Heart right ventricle (tissue), 16 donors: ENCODE measurements around the gene COL11A1. TPM values are rescaled to one million over a fixed set of nuclear protein-coding genes. Genes with fewer than 3 reads are reported as not detected.

ENCODE experiments used
- ATAC-seq, 8 donors: fragments of 200-7000 bp; cut with Tn5 transposase; one replicate each; pipeline ENCODE4 v1.9.1; 2020; ENCODE audit warnings: mild to moderate bottlenecking in 8 of 8, moderate library complexity in 8 of 8, moderate number of reproducible peaks in 1 of 8
- DNase-seq, 2 donors: peaks; one replicate each; pipeline ENCODE4 v3.0.0-alpha.2; 2020
- H3K27ac ChIP-seq, 10 donors: fragments of 200-600 bp; sonication (generic) in 2 of 10; one replicate each; pipeline versions ENCODE4 v1.5.0 to v1.8.0; 2020 to 2022; ENCODE audit warnings: mild to moderate bottlenecking in 3 of 10
- H3K27me3 ChIP-seq, 7 donors: fragments of 200-600 bp; one replicate each; pipeline ENCODE4 v1.8.0; 2021 to 2022; ENCODE audit warnings: mild to moderate bottlenecking in 2 of 7
- H3K36me3 ChIP-seq, 9 donors: fragments of 200-600 bp; sonication (generic) in 1 of 9; one replicate each; pipeline versions ENCODE4 v1.5.0 to v1.8.0; 2020 to 2022; ENCODE audit warnings: mild to moderate bottlenecking in 2 of 9
- H3K4me1 ChIP-seq, 9 donors: fragments of 200-600 bp; sonication (generic) in 1 of 9; one replicate each; pipeline versions ENCODE4 v1.5.0 to v1.8.0; 2020 to 2022; ENCODE audit warnings: mild to moderate bottlenecking in 4 of 9
- H3K4me3 ChIP-seq, 10 donors: fragments of 200-600 bp; sonication (generic) in 2 of 10; one replicate each; pipeline versions ENCODE4 v1.5.0 to v1.8.0; 2020 to 2022; ENCODE audit warnings: mild to moderate bottlenecking in 7 of 10, moderate library complexity in 2 of 10
- H3K9me3 ChIP-seq, 11 donors: fragments of 200-600 bp in 10 of 11; sonication (generic) in 2 of 11; one replicate each; pipeline versions ENCODE4 v1.5.0 to v1.8.0; 2013 to 2022; ENCODE audit warnings: mild to moderate bottlenecking in 2 of 11, control low read depth in 1 of 11, moderate library complexity in 1 of 11
- CTCF ChIP-seq, 9 donors: fragments of 200-600 bp; sonication (generic) in 2 of 9; IDR thresholded peaks; one replicate each; pipeline versions ENCODE4 v1.5.0 to v1.8.0; 2021 to 2022; ENCODE audit warnings: antibody characterized with exemption in 9 of 9, mild to moderate bottlenecking in 5 of 9, moderate library complexity in 1 of 9
- WGBS, 2 donors: extraction: QIAGEN DNeasy Blood & Tissue Kit; methylation state at CpG; one replicate each; pipeline ENCODE4 v1.1.7; 2013; ENCODE audit warnings: inconsistent platforms in 1 of 2; 5-methylcytosine and 5-hydroxymethylcytosine counted together
- intact Hi-C, 10 donors: fragments of 100-400 bp; cut with DNase I; formaldehyde crosslinking; loops; one replicate each; pipeline versions ENCODE4 v1.11.1 to v1.14.2; 2022
- polyA plus RNA-seq, 2 donors: library from polyadenylated mRNA; stranded (reverse); fragments of 200-250 nt; gene quantifications; one replicate each; pipeline ENCODE4 v1.2.3, GENCODE V29; 2013
- total RNA-seq, 10 donors: library from RNA; stranded (reverse); fragmentation: NEBNext Ultra II Directional in 3 of 10; extraction: Animal tissue kit (Norgen Biotek cat#: 25700) in 3 of 10; gene quantifications; one replicate each; pipeline versions ENCODE4 v1.2.1 to v1.2.4, GENCODE V29; 2021 to 2023
- donor health status: Arrhythmogenic right ventricular cardiomyopathy.
- donor health status: ischemic (EF 13 %, LVEDD 7.1; RV severe dilation, severe dysfunction).
- donor health status: healthy with polysubstance abuse.
- donor health status: DM: no; HTN: yes; CAD: no.
- donor health status: DM: no; HTN: no; CAD: no.
- donor health status: ischemic (EF 25% LVEDD 6.9; RV normal size, moderate dysfunction).
- donor health status: ischemic (EF 25% LVEDD 5.7; RV mildly dilated, moderate dysfunction).
- donor health status: healthy.
- donor health status: DM: yes; HTN: yes; CAD: no.
- donor health status: Ischemic cardiomyopathy.
- donor health status: ischemic (EF 35%, LVEDD 5.7; RV mildly dilated, moderate dysfunction).
- donor health status: nonischemic (EF 11% LVEDD 7.7; RV severe dilation, severe dysfunction).
- donor health status: DM: yes; HTN: yes; CAD: no.
- donor health status: PGD.
- donor health status: ischemic (EF 29% LVEDD 5.4; RV normal size, mild dysfunction).
- donor health status: nonischemic (EF 23%, LVEDD 6.1; RV moderate dilation, normal function).

COL11A1 gene
- total and polyA plus RNA-seq, 12 donors, result 0.12 to 0.15 (median 0.13) TPM; not detected in 9

GRCh38 chr1:102863704-102864103 lies 244.6 kb downstream of the COL11A1 start:
- Histone ChIP-seq H3K36me3 (no peaks in the 10 kb centered on the region), H3K4me3 (no peak overlapping the region), H3K27me3 (no peaks in the 10 kb centered on the region), H3K27ac (no peak overlapping the region), H3K9me3 (peaks cover 0 to 5% (median 0%) of the 10 kb centered on the region in 11 donors), H3K4me1 (no peaks in the 10 kb centered on the region)
- ATAC-seq (no peak), DNase-seq (no peak)
- no peak for TF ChIP-seq CTCF (IDR thresholded peaks at IDR 0.05)
- 49 to 52% methylated on average over 2 of the region's 2 CpGs for WGBS, 2 donors
- intact Hi-C loops, result no loop called here

GRCh38 chr1:102861247-102861646 lies 247.1 kb downstream of the COL11A1 start:
- ATAC-seq (no peak), DNase-seq (no peak)
- no peaks in the 10 kb centered on the region for H3K27me3 ChIP-seq
- 60 to 72% methylated on average over 3 of the region's 3 CpGs for WGBS, 2 donors
- no peaks in the 10 kb centered on the region for H3K4me1 ChIP-seq
- H3K4me3 ChIP-seq, result no peak overlapping the region
- no peaks in the 10 kb centered on the region for H3K36me3 ChIP-seq
- no peak for TF ChIP-seq CTCF (IDR thresholded peaks at IDR 0.05)
- peaks cover 0 to 12% (median 4%) of the 10 kb centered on the region in 11 donors for H3K9me3 ChIP-seq
- intact Hi-C loops, result no loop called here
- H3K27ac ChIP-seq, result no peak overlapping the region

- ATAC-seq, result no peak
- TF ChIP-seq CTCF (IDR thresholded peaks at IDR 0.05), result no peak
Measured at GRCh38 chr1:102858695-102859094, 249.6 kb downstream of the COL11A1 start.

GRCh38 chr1:102857251-102857650 lies 251.1 kb downstream of the COL11A1 start:
- intact Hi-C loops, result no loop called here
- Histone ChIP-seq H3K4me1 (no peaks in the 10 kb centered on the region), H3K36me3 (no peaks in the 10 kb centered on the region), H3K4me3 (no peak overlapping the region), H3K9me3 (peaks cover 0 to 39% (median 6%) of the 10 kb centered on the region in 11 donors), H3K27ac (no peak overlapping the region), H3K27me3 (no peaks in the 10 kb centered on the region)
- ATAC-seq (no peak), DNase-seq (no peak)
- no peak for TF ChIP-seq CTCF (IDR thresholded peaks at IDR 0.05)

More at GRCh38 chr1:102858695-102859094, 249.6 kb downstream of the COL11A1 start:
- Histone ChIP-seq H3K9me3 (peaks cover 0 to 33% (median 6%) of the 10 kb centered on the region in 11 donors), H3K27ac (no peak overlapping the region), H3K4me1 (no peaks in the 10 kb centered on the region), H3K36me3 (no peaks in the 10 kb centered on the region), H3K4me3 (no peak overlapping the region), H3K27me3 (no peaks in the 10 kb centered on the region)
- intact Hi-C loops, result no loop called here
- DNase-seq, result no peak
